Kidney glomerular epithelial cell (primary cell): Measurements from ENCODE around the gene ZMIZ1.
"Not testable (repeated sequence)": the region's sequence is repeated elsewhere in the genome, so short reads cannot be mapped to it uniquely, and the experiment has no call there.

Experiments
- DNase-seq: peaks from one replicate; lab custom pipeline; 2025; lab: John Stamatoyannopoulos, UW

Gene ZMIZ1

DNA sequence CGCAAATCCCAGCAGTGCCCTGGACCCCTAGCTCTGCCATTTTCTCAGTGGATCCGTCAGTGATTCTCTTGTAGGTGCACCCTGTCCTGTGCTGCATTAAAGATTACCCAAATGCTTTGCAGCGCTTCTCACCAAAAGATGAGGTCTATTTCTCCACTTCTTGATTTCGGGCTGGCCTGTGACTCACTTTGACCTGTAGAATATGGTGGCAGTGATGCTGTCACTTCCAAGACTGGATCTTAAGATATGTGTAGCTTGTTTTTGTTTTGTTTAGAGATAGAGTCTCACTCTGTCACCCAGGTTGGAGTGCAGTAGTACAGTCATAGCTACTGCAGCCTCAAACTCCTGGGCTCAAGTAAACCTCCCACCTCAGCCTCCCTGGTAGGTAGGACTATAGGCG is 37.0 kb upstream of the ZMIZ1 start:
- DNase-seq = no peak

GRCh38 chr10:79034271-79034876 is 34.4 kb upstream of the ZMIZ1 start:
- DNase-seq = no peak

DNA sequence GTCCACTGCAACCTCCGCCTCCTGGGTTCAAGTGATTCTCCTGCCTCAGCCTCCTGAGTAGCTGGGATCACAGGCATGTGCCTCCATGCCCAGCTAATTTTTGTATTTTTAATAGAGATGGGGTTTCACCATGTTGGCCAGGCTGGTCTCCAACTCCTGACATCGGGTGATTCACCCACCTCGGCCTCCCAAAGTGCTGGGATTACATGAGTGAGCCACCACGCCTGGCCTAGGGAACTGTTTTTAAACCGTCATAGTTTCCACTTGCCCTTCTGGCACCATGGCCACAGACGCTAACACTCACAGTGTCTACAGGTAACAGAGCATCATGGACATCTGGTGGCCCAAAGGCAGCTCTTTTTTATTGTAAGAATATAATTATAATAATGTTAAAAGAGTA is 32.4 kb upstream of the ZMIZ1 start:
- not testable (repeated sequence) for DNase-seq

DNA sequence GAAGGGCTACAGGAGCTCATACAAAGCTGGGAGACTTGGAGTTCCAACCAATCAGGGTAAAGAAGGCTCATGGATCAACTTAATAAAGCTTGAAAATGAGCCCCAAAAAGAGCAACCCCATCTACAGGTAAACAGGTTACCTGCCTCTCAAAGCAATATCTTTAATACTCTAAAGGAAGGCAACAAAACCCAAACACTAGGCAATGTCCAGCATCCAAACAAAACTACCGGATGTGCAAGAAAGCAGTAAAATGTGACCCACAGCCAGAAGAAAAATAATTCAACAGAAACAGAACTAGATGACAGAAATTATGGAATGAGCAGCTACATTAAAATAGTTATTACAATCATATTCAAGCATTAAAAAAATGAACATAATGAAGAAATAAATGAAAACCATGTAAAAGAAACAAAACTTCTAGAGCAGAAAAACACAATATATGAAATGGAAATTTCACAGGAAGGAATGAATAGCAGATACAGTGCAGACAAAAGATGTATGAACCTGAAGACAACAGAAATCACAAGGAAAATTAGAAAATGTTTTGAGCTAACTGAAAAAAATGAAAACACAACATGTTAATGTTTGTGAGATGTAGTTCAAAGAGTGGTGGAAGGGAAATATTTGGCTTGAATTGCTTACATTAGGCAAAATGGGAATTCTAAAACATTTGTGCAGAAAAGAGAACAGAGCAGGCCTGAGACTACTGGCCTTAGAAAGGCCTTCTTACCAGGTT is 30.5 kb upstream of the ZMIZ1 start:
- no peak for DNase-seq

DNA sequence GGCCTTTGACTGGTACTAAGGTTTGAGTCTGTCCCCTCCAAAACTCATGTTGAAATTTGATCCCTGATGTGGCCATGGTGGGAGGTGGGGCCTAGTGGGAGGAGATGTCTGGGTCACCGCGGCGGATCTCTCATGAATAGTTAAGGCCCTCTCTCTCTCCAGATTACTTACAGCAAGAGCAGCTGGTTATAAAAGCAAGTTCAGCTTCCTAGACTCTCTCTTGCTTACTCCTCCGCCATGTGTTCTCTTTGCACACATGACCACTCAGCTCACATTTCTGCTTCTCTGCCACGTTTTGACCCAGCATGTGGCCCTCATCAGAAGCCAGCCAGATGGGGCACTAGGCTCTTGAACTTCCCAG is 29.9 kb upstream of the ZMIZ1 start:
- no peak for DNase-seq

DNA sequence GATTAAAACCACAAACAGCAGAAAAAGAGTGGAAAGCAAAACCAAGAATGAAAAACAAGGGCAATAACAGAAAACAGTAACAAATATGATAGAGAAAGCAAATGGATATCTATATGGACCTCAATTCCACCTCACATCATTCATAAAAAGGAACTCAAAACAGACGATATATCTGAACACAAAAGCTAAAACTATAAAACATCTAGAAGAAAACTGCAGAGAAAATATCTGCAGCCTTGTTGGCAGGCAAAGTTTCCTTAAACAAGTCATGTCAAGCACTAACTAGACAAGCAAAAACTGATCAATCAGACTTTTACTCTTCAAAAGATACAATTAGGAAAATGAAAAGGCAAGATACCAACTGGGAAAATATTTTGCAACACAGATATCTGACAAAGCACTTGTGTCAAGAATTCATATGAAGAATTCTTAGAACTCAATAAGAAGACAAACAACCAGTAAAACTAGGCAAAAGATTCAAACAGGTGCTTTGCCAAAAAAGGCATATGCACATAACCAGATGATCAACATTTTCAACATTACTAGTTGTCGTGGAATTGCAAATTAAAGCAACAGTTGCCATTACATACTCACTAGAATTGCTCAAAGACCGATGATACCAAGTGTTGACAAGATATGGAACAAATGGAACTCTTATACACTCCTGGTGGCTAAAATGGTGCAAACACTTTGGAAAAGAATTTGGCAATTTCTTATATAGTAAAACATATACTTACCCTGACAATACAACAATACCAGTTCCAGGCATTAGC is 25.9 kb upstream of the ZMIZ1 start:
- DNase-seq = no peak

DNA sequence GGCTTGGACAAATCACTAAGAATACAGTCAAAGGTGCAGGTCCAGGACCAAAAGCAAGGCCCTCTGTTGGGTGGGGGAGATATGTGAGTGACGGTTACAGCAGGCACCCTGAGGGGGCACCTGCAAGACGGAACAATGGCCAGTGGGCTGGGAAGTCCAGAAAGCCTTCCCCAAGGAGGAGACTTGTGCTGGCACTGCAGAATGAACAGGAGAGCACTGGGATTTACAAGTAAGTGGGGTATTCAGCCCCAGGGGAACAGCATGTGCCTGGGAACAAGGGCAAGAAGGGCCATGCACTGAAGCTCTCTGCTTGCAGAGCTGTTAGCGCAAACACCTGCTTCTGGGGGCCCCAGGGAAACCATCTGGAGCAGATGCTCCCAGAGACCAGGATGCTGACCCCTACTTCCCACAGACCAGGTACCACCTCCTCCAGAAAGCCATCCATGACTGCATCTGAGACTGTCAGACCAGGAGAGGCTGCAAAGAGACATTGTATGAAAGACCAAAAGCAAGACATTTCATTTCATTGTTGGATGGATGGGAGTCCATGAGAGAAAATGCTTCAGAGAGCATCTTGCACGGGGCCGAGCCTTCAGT is 24.6 kb upstream of the ZMIZ1 start:
- no peak for DNase-seq

DNA sequence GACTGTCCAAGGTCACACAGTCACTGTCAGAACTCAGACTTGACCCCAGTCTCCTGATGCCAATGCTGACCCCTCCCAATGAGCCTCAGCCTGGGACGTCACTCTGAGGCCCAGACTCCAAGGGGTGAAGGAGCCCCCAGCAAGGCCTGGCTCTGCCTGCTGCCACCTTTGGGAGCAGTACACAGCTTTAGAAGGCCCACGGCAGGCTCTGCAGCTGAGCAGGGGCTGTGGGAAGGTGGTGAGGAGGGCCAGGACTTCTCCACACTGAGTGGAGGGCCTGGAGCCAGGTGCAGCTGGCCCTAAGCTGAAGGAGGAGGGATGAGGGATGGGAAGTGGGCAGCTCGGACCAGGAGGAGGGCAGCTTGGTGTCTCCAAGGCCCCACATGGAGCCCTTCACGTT is 23.9 kb upstream of the ZMIZ1 start:
- no peak for DNase-seq

- DNase-seq = no peak
Observed at GRCh38 chr10:79045566-79046175, 23.1 kb upstream of the ZMIZ1 start.

- no peak for DNase-seq
Observed at GRCh38 chr10:79046326-79046725, 22.4 kb upstream of the ZMIZ1 start.

- DNase-seq = no peak
Observed at GRCh38 chr10:79046741-79047583, 21.8 kb upstream of the ZMIZ1 start.

DNA sequence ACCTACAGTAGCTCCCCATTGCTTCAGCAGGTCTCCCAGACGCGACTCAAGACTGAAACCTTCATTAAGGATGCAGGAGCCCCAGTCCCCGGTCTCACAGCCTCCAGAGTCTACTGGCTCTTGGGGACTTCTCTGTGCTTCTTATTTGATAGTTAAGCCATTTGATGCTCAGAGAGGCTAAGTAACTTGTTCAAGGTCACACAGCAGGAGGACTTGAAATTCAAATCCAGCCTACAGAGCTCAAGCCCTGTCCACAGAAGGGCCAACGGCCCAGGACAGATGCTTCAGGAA is 21.2 kb upstream of the ZMIZ1 start:
- DNase-seq = no peak

GRCh38 chr10:79047875-79048638 is 20.7 kb upstream of the ZMIZ1 start:
- no peak for DNase-seq

DNA sequence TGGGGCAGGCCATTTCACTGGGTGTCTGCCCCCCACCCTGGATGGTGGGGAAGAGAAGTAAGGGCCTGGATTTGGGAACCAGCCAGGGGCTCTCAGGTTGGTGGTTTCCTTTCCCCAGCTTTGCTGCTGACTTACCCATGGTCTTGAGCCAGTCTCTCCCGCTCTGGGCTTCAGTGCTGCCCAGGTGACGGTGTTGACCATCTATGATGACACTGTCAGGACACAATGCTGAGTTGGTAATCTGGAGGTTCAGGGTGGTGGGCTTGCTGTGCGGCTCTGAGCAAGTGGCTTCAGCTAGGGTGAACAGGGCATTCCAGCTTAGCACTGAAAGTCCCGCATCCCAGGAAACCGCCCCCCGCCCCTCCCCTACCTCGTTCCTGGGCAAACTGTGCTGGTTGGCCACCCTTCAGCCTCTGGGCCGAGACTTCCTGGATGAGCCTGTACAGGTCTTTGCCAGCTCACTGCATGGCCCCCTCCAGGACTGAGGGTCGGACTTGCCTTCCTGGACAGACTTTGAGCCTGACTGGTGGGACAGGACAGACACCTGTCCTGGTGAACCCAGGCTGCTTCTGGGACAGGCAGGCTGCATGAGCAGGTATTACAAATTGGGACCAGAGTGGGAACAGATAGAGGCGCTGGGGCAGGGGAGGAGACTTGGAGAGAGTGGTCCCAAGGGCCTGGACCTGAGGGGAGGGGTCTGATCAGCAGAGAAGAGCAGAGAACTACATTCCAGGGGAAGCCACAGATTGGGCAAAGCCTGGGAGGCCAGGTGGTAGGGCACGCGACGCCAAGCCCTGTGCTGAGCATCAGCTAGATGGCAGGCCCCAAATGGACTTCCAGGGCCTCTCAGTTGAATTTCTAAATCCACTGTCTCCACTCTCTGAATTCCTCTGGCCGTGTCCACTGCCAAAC is 19.9 kb upstream of the ZMIZ1 start:
- no peak for DNase-seq

GRCh38 chr10:79049931-79050895 is 18.6 kb upstream of the ZMIZ1 start:
- DNase-seq = no peak

DNA sequence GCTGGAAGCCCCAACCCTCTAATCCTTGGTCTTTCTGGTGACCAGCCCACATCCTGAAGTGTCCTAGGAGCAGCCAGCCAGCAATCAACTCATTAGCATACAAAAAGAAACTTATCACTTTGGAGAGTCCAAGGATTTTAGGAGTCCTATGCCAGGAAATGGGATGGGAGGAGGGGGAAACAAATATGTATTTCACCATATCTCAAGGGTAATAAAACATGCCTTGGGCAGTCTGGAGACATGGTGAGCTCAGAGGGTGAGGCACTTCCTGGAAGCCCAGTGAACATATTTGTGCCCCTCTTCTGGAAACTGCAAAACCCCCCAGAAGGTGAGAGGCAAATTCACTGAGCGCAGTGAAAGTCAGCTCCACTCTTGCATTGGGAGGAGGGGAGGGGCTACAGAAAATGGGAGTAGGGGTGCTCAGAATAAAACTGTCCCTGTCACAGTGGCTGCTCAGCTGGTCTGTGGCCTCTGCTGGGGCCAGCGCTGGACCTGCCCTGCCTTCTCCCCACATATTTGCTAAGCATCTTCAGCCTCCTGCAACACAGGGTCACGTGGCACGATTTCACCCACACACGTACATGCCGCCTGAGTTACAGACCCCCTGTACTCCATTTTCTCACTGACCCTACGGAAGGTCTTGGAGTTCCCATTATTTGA is 17.7 kb upstream of the ZMIZ1 start:
- no peak for DNase-seq

GRCh38 chr10:79051766-79052165 is 17.0 kb upstream of the ZMIZ1 start:
- DNase-seq = no peak
